GM12892 (cell line): ENCODE data around the gene MAML1.

Experiments used
- POLR2A ChIP-seq: IDR thresholded peaks from 2 replicates; pipeline ENCODE4 v1.6.1; 2011; ENCODE audit warnings: low read depth, low read length, control low read depth
- POLR2AphosphoS5 ChIP-seq: IDR thresholded peaks from 2 replicates; pipeline ENCODE4 v1.6.1; 2011; ENCODE audit warnings: low read depth, low read length, control low read depth

DNA sequence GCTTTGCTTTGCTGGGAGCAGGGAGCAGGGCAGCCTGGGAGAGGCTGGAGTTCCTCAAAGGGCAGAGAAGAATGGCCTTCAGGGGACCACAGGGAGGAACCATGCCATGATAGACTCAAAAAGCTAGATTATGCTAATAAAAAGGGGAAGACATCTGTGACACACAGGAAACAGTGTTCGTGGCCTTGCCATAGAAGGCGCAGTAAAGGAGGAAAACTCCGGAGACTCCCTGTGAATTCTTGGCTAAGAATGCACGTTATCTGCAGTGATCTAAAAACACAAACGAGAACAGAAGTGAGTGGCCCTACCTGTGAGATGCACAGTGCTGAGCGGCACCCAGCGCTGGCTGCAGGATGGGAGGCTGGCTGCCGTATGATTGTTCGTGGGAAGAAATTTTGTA, 45.3 kb downstream of the MAML1 start:
- TF ChIP-seq POLR2A: no peak
- no peak for TF ChIP-seq POLR2AphosphoS5
